ENCODE data around the gene KNSTRN. TPM values are rescaled to one million over a fixed set of nuclear protein-coding genes. Genes with fewer than 3 reads are reported as not detected.

Gene KNSTRN
- total and polyA plus RNA-seq, 2 of the 13 experiments (the other 11 are each of a cell fraction or from before 2014, with no cell fraction given) = 20.3 to 62.3 TPM

DNA sequence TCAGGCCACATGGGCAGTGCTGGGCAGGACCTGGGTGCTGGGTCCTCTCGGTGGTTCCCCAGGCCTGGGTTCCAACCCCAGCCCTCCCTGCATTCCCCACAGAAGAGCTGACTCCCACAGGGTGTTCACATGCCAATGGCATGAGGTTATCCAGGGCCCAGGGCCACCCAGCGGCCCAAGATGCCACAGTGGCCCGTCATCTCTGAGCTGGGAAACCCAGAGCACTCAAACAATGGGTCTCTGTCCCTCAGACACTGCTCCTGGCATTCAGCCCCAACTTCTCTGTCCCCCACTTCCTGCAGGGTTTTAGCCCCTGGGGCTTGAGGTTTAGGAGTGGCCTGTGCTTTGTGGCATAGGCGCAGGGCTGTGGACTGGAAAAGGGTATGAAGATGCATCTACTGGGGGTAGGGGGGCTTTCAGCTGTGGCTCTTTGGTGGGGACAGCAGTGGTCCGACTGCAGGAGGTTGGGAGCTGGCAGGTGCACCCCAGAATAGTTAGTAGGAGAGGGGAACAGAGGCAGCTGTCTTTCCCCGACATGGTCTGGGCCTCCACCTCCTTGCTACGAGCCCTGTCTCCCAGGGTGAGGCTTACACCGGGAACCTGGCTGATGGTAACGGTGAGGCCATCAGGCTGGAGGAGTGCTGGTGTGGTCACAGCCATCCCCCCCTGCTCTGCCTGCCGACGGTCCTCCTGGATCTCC, 43.5 kb upstream of the KNSTRN start (continued):
- TF ChIP-seq HINFP (CRISPR knock-in tag; IDR thresholded peaks at IDR 0.05; ENCODE audit: low read depth) (no peak), BATF2 (CRISPR knock-in tag; IDR thresholded peaks at IDR 0.05) (no peak), PITX1 (CRISPR knock-in tag; IDR thresholded peaks at IDR 0.05) (no peak), ESRRA (CRISPR knock-in tag; IDR thresholded peaks at IDR 0.05; ENCODE audit: low read depth) (no peak), GFI1 (CRISPR knock-in tag; IDR thresholded peaks at IDR 0.05; ENCODE audit: borderline replicate concordance) (no peak), E2F1 (CRISPR knock-in tag; IDR thresholded peaks at IDR 0.05) (no peak), ZNF687 (CRISPR knock-in tag; IDR thresholded peaks at IDR 0.05) (peak; percentile 5; the same call in 1 of the 2 replicates), TAF1 (CRISPR knock-in tag; IDR thresholded peaks at IDR 0.05) (peak; percentile 16; the same call in 1 of the 2 replicates), DR1 (CRISPR knock-in tag; IDR thresholded peaks at IDR 0.05) (no peak), ZNF224 (CRISPR knock-in tag; IDR thresholded peaks at IDR 0.05) (no peak), CENPT (CRISPR knock-in tag; IDR thresholded peaks at IDR 0.05; ENCODE audit: low read depth) (no peak), ZSCAN12 (CRISPR knock-in tag; IDR thresholded peaks at IDR 0.05) (no peak), ZNF598 (CRISPR knock-in tag; IDR thresholded peaks at IDR 0.05; ENCODE audit: borderline replicate concordance) (no peak), ARID2 (CRISPR knock-in tag; IDR thresholded peaks at IDR 0.05; ENCODE audit: borderline replicate concordance) (no peak), NFKB2 (CRISPR knock-in tag; IDR thresholded peaks at IDR 0.05; ENCODE audit: borderline replicate concordance) (0 out of 2 replicates have a peak, but pooled peaks have one; percentile 9), CBX2 (IDR thresholded peaks at IDR 0.05; ENCODE audit: low read depth, low read length) (no peak), CBX2 (CRISPR knock-in tag; IDR thresholded peaks at IDR 0.05; ENCODE audit: low read depth) (no peak), ZNF136 (CRISPR knock-in tag; IDR thresholded peaks at IDR 0.05; ENCODE audit: low read depth) (no peak), TARDBP (CRISPR knock-in tag; IDR thresholded peaks at IDR 0.05) (no peak), POLR2A (IDR thresholded peaks at IDR 0.05; ENCODE audit: insufficient read depth in 1 of 2, low read depth in 2 of 2, low read length in 2 of 2) (peak in 1 of 2 experiments; percentile 11; a peak in 1 of 4 replicates), NPAS2 (CRISPR knock-in tag; IDR thresholded peaks at IDR 0.05; ENCODE audit: borderline replicate concordance) (no peak)
- TF ChIP-seq, protein P1, sequence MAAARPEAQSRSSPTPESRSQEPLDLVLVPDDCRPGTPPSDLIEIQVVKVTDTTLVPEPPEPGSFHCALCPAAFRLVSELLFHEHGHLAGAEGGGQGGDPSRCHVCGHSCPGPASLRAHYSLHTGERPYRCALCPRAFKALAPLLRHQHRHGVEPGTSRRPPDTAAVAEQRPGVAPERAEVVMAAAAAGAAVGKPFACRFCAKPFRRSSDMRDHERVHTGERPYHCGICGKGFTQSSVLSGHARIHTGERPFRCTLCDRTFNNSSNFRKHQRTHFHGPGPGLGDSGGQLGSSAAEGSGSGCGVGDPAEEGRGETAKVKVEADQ (CRISPR knock-in tag; IDR thresholded peaks at IDR 0.05; ENCODE audit: borderline replicate concordance) = no peak
